Measurements from ENCODE around the gene TENM3.

TENM3 gene

DNA sequence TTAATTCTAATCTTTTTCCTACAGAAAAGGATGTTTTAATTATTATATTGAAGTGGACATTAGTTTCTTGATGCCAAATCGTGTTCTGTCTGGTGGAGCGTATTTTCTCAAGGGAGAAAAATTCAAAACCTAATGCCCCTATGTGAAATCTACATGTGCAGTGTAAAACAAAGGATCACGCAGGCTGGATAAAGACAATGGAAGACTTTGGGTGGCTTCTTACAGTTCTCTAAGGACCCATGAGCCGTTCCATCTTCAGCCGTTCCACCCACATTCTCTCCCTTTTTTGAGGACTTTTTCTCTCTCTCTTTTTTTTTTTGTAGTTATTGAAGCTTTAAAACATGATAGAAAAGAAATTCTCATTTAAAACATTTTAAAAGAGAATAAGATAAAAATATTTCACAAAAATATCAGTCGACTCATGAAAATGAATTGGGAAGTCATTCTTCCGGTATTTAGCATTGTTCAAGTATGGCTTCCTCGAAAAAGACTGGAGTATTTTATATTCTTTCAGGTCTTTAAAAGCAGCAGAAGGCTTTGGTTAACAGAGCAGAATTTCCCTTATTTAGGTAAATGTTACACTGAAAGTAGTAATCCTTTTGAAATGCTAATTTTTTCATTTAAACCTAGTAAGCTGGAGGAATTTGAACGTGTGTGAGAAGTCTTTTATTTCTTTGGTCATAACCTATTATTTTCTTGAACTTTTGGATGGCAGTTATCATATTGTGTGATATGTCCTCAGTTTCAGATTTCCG, 11.0 kb downstream of the TENM3 start:
- DNase-seq (ENCODE audit: low read depth, low spot score), result no peak

- no peak for DNase-seq (ENCODE audit: low read depth, low spot score)
Observed at GRCh38 chr4:182255441-182256190, 12.4 kb downstream of the TENM3 start.

DNA sequence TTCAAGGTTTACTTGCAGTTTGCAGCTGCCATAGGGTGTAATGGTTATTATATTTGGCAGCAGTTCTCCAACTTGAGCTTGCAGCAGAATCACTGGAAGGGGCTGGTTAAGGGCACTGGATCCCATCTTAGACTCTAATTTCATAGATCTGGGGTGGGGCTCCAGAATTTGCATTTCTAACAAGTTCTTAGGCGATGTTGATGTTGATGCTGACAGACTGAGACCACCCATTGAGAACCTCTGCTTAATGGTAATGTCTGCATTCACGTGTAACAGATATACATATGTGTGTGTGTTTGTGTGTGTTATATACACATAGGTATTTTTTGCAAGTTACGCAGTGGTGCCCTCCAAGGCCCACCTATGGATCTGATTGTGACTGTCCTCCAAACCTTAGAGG, 13.8 kb downstream of the TENM3 start:
- DNase-seq (ENCODE audit: low read depth, low spot score), result no peak

DNA sequence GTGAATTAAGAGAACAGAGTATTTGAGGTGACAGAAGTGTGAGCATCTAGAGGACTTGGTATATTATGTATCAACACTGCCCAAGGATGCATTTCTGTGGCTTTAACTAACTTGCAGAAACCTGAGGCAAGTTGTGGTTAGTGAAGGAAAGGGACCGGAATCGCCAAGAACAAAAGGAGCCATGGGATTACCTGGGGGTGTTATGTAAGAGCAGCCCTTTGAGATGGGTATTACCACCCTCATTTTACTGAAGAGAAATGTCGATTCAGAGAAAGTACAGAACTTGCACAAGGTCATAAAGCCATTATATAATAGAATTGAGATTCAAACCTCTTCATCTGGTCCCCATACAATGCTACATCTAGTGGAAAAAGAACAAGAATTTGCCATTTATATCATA, 14.3 kb downstream of the TENM3 start:
- no peak for DNase-seq (ENCODE audit: low read depth, low spot score)

- DNase-seq (ENCODE audit: low read depth, low spot score), result no peak
Observed at GRCh38 chr4:182258441-182259000, 15.3 kb downstream of the TENM3 start.

DNA sequence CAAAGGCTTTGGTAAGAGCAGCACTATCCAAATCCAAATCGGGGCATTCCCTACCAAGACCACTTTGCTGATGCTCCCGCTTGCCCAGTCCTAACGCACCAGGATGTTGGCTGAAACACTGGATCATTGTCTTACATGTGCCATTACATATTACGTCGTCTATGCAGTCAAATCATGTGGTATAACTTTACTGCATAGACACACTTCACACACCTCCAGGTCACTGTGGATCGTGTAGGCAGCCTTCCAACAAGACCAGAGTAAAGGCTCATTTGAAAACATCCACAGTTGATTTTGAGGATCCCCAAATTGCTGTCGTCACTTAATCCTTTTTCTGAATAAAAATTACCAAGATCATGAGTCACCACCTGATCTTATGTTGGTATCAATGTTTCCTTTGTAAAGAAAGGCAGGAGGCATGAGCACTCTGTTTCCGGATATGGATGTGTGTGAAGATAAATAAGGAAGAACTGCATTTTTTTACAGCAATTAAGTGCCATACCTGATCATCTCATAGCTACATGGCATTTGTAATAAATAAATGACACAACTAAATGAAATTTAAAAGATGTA, 18.5 kb downstream of the TENM3 start:
- DNase-seq (ENCODE audit: low read depth, low spot score), result no peak

DNA sequence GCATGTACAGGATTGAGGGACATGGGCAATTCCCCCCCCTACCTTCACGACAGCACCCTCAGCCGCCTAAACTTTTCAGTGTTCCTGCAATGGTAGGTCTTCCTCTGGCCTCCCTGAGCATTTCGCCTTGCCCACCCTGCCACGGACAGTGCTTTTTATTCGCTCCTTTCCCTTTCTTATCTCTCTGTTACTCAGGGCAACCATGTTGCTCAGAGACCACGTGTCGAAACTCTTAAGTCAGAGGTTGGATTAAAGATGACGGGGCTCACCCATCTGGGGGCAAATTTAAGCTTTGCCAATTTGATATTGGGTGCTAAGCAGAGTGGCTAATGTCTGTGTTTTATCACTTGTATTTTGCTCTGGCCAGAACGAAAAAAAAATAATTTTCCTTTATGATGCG, 20.4 kb downstream of the TENM3 start:
- DNase-seq (ENCODE audit: low read depth, low spot score), result no peak

- no peak for DNase-seq (ENCODE audit: low read depth, low spot score)
Observed at GRCh38 chr4:182264139-182264752, 21.0 kb downstream of the TENM3 start.

- no peak for DNase-seq (ENCODE audit: low read depth, low spot score)
Observed at GRCh38 chr4:182265881-182266280, 22.7 kb downstream of the TENM3 start.

GRCh38 chr4:182267048-182267447, 23.8 kb downstream of the TENM3 start:
- no peak for DNase-seq (ENCODE audit: low read depth, low spot score)

GRCh38 chr4:182268966-182269365, 25.8 kb downstream of the TENM3 start:
- DNase-seq (ENCODE audit: low read depth, low spot score), result no peak

DNA sequence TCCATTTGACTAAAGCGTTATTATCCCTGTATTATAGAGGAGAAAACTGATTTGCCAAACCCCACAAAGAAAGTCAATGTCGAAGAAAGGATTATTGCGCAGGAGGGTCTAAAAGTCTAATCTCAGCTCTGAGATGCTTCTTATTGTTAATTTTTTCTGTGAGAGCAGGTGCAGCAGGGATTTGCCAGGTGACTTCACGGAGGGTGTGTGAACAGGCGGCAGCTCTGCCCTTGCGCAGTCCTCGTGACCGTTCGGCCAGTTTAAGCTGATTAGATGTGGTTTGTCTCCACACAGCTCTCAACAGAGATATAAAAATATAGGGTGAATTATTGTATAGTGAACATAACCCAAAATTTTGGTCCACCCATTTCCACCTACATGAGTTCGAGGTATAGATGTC, 28.5 kb downstream of the TENM3 start:
- DNase-seq (ENCODE audit: low read depth, low spot score), result no peak

DNA sequence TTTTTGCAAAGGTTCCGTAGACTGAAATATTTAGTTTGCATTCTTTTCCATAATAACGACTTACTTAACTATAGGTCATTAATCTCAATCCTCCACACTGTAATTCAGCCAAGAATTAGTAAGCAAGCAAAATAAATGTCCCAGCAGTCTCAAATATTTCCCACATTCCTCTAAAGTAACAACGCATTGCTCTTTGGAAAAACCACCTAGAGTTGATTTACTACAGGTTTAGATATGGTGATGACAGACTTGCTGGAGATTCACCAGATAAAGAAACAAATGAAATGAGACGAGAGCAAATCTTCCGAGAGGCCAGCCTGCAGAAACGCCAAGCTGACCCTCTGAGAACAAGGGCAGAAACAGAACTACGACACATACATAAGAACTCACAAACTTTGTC, 28.9 kb downstream of the TENM3 start:
- no peak for DNase-seq (ENCODE audit: low read depth, low spot score)

DNA sequence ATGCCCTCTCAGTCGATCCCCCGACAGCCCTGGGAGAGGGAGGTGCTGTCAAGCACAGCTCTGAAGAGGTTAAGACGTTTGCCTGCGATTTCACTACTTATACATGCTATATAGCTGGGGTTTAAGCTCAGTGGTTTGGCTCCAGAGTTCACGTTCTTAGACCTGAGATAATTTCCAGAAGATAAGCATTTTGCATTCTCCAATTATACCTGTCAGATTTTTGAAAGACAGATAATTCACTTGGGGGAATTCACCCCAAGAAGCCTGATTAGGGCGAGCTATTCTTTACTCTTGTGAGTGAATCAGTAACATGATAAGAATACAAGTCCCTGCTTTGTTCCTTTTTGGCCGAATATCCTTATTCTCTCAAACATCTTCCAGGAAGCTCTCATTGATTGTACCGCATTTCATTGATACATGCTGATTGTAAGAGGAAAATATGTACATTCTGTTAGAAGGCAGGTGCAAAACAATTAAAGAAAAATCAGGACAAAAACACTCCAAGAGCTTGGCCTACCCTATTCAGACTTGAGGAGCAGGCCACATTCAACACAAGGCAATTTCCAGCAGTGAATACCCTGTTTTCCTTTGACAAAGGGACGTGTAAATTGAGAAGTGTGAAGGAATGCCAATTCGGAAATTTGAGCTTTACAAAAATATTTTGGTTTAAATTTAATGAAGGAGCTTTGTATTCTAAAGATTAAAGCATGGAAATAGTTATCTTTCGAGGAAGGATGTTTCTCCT, 30.2 kb downstream of the TENM3 start:
- DNase-seq (ENCODE audit: low read depth, low spot score), result no peak

- DNase-seq (ENCODE audit: low read depth, low spot score), result no peak
Observed at GRCh38 chr4:182276210-182277109, 33.3 kb downstream of the TENM3 start.

DNA sequence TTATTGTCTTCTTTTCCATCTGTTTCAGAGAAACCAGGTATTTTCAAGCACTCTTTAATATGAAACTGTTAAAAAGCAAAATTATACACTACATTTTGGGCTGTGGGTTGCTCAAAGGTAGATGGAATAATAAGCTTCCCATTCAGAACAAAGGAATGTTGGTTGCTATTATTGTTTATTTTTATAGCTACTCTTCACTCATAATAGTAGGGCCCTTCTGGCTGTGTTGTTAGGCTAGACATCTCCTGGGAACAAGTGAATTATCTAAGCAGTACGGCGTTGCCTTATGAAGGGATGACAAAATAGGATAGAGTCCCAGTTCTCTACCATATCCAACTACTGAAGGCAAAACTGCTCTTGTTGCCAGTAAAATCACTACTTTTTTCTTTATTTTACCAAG, 34.2 kb downstream of the TENM3 start:
- no peak for DNase-seq (ENCODE audit: low read depth, low spot score)

DNA sequence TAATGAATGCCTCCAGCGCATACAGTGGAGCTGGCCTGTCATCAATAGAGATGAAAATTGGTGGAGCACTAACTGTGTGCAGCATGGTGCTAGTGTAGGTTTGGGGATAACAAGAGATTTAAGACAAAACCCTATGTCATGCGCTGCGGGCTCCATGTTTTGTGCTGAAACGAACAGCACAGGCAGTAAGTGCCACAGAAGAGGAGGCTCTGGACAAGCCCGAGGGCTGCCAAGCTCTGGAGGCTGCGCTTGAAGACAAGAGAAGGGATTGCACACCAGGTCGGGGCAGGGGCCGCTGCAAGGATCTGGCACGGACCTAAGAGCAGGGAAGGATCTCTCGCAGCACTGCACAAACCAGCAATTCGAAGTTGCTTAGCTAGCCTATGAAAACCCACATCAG, 35.5 kb downstream of the TENM3 start:
- no peak for DNase-seq (ENCODE audit: low read depth, low spot score)

GRCh38 chr4:182280436-182281111, 37.4 kb downstream of the TENM3 start:
- DNase-seq (ENCODE audit: low read depth, low spot score), result no peak

GRCh38 chr4:182286035-182286434, 42.8 kb downstream of the TENM3 start:
- no peak for DNase-seq (ENCODE audit: low read depth, low spot score)

GRCh38 chr4:182286931-182287330, 43.7 kb downstream of the TENM3 start:
- no peak for DNase-seq (ENCODE audit: low read depth, low spot score)
